ENCODE data around the gene INPPL1.
"Not testable (repeated sequence)": the region's sequence is repeated elsewhere in the genome, so short reads cannot be mapped to it uniquely, and the experiment has no call there.

INPPL1 gene, protein sequence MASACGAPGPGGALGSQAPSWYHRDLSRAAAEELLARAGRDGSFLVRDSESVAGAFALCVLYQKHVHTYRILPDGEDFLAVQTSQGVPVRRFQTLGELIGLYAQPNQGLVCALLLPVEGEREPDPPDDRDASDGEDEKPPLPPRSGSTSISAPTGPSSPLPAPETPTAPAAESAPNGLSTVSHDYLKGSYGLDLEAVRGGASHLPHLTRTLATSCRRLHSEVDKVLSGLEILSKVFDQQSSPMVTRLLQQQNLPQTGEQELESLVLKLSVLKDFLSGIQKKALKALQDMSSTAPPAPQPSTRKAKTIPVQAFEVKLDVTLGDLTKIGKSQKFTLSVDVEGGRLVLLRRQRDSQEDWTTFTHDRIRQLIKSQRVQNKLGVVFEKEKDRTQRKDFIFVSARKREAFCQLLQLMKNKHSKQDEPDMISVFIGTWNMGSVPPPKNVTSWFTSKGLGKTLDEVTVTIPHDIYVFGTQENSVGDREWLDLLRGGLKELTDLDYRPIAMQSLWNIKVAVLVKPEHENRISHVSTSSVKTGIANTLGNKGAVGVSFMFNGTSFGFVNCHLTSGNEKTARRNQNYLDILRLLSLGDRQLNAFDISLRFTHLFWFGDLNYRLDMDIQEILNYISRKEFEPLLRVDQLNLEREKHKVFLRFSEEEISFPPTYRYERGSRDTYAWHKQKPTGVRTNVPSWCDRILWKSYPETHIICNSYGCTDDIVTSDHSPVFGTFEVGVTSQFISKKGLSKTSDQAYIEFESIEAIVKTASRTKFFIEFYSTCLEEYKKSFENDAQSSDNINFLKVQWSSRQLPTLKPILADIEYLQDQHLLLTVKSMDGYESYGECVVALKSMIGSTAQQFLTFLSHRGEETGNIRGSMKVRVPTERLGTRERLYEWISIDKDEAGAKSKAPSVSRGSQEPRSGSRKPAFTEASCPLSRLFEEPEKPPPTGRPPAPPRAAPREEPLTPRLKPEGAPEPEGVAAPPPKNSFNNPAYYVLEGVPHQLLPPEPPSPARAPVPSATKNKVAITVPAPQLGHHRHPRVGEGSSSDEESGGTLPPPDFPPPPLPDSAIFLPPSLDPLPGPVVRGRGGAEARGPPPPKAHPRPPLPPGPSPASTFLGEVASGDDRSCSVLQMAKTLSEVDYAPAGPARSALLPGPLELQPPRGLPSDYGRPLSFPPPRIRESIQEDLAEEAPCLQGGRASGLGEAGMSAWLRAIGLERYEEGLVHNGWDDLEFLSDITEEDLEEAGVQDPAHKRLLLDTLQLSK

DNA sequence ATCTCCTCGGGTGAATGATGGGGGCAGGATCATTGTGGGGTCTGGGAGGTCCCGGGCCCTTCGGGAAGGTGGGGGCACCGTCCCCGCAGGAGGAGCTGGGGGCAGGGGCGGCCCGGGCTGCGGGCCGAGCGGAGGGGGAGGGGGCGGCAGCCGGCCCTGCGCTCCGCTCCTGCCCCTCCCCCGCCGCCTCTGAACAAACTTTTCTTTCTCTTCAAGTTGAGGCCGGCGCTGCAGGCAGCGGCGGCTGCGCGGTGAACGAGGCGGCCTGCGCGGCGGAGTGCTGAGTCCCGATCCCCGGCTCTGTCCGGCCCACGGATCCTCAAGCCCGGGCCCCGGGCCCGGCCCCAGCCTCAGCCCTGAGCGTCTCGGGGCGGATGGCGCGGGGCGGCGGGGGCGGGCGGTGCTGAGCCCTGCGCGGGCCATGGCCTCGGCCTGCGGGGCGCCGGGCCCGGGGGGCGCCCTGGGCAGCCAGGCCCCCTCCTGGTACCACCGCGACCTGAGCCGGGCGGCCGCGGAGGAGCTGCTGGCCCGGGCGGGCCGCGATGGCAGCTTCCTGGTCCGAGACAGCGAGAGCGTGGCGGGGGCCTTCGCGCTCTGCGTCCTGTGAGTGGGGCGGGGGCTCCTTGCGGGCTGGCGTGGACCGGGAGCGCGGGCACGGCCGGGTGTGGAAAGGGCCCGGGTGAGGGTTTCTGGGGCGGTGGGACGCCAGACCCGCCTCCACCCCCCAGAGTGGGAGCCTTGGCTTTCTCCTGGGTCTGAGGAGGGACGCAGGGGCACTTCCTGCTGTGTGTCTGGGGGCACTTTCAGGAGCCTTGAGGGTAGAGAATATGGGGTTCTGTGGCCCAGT lies at the start of gene INPPL1:
Gene INPPL1 (plus strand): TSS at position 204 of the 847 bp plus-strand sequence. CDS start 218 bp downstream, at position 422.
- DNase-seq (ENCODE audit: low spot score): peak; percentile 34

DNA sequence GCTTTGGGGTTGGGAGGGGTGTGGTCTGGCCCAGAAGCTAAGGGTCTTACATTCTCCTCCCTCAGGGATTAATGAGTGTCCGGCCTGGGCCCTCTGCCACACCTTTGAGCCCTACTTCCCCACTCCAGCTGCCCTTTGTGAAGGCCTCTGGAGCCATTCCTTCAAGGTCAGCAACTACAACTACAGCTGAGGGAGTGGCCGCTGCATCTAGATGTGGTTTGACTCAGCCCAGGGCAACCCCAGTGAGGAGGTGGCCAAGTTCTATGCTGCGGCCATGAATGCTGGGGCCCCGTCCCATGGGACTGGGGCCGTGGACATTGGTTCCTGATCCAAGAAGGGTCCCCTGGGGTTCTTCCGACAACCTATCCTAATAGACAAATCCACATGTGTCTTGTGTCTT lies 46.9 kb upstream of the INPPL1 start:
- no peak for DNase-seq (ENCODE audit: low spot score)

DNA sequence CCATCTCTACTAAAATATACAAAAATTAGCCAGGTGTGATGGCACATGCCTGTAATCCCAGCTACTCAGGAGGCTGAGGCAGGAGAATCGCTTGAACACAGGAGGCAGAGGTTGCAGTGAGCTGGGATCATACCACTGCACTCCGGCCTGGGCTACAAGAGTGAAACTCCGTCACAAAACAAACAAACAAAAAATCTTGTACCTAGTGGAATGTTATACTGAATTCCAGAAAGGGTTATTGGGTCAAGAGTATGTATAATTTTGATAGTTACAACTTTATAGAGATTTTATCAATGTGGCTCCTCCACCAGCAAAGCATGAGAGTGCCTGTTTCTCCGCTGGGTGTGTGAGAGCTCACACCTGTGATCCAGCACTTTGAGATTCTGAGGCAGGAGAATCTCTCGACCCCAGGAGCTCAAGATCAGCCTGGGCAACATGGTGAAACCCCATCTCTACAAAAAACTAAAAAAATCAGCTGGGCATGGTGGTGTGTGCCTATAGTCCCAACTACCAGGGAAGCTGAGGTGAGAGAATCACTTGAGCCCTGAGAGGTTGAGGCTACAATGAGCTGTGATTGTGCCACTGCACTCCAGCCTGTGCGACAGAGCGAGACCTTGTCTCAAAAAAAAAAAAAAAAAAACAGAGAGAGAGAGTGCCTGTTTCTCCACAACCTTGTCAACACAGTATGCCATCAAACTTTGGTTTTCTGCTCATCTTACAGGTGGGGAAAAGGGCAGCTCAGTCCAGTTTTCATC lies 45.3 kb upstream of the INPPL1 start:
- no peak for DNase-seq (ENCODE audit: low spot score)

DNA sequence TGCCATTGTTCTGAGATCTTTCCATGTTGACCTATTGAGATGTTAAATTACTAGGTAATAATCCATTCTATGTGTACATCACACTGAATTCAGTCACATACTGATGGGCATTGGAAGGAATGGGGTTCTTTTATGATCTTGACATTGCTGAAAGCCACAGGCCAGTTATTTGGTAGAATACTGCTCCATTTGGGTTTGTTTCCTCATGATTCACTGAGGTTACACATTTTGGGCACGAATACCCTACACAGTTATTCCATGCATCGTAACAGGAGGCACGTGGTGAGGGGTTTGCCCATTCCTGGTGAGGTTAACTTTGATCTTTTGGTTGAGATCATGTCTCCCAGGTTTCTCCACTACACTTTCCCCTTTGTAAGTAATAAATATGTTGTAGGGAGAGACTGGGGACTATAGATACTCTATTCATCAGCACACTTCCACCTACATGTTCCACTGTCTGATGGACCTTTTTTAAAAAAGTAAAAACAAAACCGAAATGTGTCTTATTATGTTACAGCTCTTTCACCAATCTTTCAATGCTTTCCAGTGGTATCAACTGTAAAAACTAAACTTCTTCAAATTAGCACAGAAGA lies 44.7 kb upstream of the INPPL1 start:
- DNase-seq (ENCODE audit: low spot score): no peak

DNA sequence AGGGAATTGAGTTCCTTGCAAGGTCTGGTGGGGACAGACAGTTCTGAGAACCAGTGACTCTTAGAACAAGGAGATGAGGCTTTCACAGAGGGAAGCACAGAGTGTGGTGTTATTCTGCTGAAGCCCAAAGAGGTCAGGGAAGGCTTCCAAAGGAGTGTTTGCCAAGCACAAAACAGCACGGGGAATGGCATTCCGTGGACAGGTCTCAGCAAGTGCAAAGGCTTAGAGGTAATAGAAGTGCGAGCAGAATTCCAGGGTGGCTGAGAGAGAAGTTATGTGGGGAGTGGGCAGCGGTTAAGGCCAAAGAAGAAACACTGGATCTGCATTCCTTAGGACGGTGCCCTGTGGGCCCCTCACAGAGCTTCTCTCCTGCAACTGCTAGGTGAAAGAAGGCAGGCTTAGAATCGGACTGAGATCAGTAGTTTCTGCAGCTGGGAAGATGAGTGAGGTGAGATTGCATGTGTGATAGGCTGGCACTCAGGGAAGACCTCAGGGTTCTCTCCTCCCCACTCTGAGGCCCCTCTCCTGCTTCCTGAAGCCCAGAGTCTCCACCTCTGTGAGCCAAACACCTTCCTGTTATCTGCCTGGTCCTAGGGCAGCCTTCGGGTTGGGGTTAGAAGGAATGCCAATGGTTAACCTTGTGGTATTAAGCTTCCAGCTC lies 43.5 kb upstream of the INPPL1 start:
- DNase-seq (ENCODE audit: low spot score): not testable (repeated sequence)

DNA sequence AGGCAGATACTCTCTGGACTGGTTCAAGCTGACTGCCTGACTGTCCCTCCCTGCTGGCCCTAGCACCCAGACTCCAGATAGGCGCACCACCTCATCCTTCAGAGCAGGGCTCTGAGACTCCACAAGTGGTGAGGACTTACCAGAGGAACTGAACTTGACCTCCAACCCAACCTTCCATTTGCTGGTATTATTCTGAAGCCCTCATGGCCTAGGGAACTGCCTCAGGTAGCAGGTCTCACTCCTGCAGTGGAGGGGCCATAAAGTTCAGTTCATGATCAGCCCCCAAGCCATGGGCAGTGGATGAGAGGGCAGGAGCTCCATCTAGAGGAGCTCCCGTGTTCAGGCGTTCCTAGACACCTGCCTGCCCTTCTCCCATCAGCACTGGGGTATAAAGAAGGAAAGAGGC lies 43.0 kb upstream of the INPPL1 start:
- not testable (repeated sequence) for DNase-seq (ENCODE audit: low spot score)

DNA sequence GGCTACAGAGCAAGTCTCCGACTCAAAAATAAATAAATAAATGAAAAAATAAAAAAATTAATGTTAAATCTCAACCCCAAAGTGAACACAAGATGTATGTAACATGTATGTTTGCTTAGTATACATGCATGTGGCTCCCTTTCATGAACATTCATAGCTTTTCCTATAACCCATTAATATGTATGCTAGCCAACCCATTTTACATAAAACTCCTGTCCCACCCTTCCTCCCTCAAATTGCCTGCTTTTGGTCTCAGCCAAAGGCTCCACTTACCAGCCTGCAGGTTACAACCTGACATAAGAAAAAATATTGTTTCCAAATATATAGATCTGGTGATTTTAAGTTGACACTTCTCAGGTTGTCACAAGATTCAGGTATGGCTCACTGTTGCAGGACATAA lies 36.3 kb upstream of the INPPL1 start:
- no peak for DNase-seq (ENCODE audit: low spot score)

DNA sequence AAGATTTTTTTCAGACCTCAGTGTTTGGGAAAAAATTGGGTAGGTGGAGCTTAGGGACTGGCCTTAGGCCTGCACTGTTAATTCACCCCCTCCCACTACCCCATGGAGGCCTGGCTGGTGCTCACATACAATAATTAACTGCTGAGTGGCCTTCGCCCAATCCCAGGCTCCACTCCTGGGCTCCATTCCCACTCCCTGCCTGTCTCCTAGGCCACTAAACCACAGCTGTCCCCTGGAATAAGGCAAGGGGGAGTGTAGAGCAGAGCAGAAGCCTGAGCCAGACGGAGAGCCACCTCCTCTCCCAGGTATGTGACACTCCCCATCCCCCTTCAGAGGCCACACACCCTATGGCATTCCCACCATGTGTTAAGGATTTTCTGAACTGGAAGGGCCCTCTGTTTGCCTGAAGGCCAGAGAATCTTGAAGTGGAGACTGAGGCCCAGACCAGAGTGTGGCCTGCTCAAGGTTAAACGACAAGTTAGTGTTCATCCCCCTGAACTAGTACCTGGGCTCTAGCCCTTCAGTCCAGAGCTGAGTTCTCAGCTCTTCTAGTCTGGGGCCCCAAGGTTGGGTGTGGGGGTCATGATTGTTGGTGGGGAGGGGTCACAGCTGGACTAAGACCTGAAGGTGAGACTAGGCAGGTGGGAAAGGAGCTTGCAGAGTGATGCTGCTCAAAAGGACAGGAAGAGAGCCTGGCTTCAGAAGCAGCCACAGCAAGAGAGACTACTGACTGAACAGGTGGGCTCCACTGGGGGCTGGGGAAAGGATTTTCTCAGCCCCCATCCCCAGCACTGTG lies 34.9 kb upstream of the INPPL1 start:
- peak; percentile 25 for DNase-seq (ENCODE audit: low spot score)

DNA sequence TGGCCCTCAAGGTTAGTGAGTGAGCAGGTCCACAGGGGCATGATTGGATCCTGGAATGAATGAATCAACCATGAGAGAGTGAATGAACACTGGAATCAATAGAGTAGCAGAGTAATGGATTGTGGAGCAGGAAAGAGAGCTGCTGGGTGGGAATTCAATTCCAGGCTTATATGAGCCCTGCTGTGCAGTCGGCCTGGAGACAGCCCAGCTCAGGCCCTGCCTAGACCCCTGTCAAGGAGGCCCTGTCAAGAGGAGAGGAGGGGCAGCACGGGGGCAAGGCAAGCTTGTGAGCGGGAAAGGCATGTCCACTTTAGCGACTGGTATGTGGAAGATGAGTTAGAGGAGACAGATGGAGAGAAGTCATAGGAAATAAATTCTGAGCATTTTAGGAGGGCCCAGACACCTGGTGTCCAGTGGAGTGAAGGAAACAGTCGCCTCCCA lies 33.9 kb upstream of the INPPL1 start:
- DNase-seq (ENCODE audit: low spot score): no peak

DNA sequence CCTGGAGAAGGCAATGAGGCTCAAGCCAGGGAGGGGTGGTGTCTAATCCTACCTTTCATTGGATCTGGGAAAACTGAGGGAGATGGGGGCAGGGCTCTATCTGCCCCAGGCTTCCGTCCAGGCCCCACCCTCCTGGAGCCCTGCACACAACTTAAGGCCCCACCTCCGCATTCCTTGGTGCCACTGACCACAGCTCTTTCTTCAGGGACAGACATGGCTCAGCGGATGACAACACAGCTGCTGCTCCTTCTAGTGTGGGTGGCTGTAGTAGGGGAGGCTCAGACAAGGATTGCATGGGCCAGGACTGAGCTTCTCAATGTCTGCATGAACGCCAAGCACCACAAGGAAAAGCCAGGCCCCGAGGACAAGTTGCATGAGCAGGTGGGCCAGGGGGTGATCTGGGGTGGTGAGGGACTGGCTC lies 32.6 kb upstream of the INPPL1 start, which contains the start of gene FOLR1:
Gene FOLR1 (plus strand): TSS at position 180 of the 421 bp plus-strand sequence. CDS start 34 bp downstream, at position 214.
- DNase-seq (ENCODE audit: low spot score): no peak

DNA sequence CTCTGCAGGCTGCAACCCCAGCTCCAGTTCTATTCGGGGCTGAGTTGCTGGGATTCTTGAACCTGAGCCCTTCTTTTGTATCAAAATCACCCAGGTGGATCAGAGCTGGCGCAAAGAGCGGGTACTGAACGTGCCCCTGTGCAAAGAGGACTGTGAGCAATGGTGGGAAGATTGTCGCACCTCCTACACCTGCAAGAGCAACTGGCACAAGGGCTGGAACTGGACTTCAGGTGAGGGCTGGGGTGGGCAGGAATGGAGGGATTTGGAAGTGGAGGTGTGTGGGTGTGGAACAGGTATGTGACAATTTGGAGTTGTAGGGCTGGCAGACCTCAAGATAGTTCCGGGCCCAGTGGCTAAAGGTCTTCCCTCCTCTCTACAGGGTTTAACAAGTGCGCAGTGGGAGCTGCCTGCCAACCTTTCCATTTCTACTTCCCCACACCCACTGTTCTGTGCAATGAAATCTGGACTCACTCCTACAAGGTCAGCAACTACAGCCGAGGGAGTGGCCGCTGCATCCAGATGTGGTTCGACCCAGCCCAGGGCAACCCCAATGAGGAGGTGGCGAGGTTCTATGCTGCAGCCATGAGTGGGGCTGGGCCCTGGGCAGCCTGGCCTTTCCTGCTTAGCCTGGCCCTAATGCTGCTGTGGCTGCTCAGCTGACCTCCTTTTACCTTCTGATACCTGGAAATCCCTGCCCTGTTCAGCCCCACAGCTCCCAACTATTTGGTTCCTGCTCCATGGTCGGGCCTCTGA lies 28.9 kb upstream of the INPPL1 start:
- no peak for DNase-seq (ENCODE audit: low spot score)

DNA sequence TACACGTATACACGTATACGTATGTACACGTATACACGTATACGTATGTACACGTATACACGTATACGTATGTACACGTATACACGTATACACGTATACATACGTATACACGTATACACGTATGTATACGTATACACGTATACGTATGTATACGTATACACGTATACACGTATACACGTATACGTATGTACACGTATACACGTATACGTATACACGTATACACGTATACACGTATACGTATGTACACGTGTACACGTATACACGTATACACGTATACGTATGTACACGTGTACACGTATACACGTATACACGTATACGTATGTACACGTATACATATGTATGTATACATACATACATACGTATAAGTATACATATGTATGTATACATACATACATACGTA lies 23.1 kb upstream of the INPPL1 start:
- not testable (repeated sequence) for DNase-seq (ENCODE audit: low spot score)

DNA sequence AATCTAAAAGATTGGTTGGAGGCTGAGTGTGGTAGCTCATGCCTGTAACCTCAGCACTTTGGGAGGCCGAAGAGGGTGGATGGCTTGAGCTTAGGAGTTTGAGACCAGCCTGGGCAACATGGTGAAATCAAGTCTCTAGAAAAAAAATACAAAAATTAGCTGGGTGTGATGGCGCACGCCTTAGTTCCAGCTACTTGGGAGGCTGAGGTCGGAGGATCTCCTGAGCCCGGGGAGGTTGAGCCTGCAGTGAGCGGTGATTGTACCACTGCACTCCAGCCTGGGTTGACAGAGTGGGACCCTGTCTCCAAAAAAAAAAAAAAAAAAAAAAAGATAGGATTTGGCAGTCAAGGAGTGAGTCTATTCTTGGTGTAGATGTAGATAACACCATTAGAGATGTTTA lies 22.0 kb upstream of the INPPL1 start:
- DNase-seq (ENCODE audit: low spot score): no peak

DNA sequence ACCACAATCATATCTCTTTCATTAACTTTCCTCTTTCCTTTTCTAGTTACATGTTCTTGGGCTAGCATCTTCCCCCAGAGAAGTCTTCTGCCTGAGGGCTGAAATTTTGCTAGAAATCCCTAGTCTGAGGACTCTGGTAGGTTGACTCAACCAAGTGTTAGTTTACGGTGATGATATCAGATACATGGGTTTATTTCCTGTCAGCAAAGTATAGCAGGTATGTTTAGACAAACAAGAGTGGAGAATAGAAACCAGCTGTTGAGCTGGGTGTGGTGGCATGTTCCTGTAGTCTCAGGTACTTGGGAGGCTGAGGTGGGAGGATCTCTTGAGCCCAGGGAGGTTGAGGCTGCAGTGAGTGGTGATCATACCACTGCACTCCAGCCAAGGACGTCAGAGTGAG lies 21.4 kb upstream of the INPPL1 start:
- DNase-seq (ENCODE audit: low spot score): no peak

DNA sequence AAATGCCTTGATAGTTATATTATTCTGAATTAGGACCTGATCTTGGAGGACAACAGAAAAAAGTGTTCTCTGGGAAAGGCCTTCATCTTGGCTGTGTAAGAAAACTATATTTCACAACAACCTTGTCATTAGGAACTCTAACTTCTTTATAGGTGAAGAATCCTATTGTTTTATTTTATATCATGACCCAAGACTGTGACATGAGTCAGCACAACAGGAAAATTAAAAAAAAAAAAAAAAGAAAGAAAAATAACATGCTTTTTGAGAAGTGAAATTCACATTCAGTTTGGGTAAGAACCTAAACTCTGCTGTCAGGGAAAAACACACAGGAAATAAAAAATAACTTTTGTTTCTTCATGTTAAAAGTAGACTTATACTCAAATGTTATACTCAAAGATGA lies 19.7 kb upstream of the INPPL1 start:
- no peak for DNase-seq (ENCODE audit: low spot score)

DNA sequence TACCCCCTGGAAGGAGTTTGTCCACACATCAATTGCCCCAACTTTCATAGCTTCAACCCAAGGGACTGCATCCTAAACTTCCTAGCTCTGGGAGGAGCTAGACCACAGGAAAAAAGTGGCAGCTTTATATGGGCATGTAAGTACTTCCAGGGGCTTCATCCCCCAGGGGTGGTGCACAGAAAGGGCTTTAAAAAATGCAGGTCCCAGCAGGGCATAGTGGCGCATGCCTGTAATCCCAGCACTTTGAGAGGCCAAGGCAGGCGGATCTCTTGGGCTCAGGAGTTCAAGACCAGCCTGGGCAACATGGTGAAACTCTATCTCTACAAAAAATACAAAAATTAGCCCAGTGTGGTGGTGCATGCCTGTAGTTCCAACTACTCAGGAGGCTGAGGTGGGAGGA lies 17.8 kb upstream of the INPPL1 start:
- not testable (repeated sequence) for DNase-seq (ENCODE audit: low spot score)

DNA sequence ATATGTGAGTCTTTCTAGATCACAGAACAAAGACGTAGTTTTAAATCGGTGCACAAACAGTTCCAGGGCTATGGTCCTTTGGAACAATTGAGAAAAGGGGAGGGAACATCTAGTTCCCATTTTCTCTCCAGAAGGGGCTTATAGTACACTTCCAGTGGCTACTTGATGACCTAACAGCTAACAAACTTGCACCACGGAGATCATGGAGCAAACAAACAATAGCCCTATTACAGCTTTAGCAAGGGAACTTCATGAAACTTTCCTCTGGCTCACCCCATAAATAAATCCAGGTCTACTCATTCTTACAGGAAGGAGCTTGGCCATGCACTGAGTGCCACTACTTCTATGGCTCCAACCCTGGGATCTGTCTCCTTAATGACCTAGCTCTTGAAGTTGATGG lies 16.3 kb upstream of the INPPL1 start:
- no peak for DNase-seq (ENCODE audit: low spot score)

DNA sequence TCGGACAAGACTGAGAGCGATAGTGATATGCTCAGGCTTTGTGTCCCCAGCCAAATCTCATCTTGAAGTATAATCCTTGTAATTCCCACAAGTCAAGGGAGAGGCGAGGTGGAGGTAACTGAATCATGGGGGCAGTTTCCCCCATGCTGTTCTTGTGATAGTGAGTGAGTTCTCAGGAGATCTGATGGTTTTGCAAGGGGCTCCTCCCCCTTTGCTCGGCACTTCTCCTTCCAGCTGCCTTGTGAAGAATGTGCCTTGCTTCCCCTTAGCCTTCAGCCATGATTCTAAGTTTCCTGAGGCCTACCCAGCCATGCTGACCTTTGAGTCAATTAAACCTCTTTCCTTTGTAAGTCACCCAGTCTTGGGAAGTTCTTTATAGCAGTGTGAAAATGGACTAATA lies 15.5 kb upstream of the INPPL1 start:
- no peak for DNase-seq (ENCODE audit: low spot score)

Data from putamen (tissue), 1 donor.